HCT116 (cell line): ENCODE measurements around the gene NECAB2. TPM values are rescaled to one million over a fixed set of nuclear protein-coding genes. Genes with fewer than 3 reads are reported as not detected.

Experiments
- ATAC-seq: fragments of 200-7000 bp; cut with Tn5 transposase; 2 replicates; pipeline ENCODE4 v1.9.1; 2020; ENCODE audit warnings: mild to moderate bottlenecking, moderate library complexity
- BruUV-seq: library from RNA; stranded (reverse); fragments of 400-500 nt; replicated peaks from 2 replicates; lab custom pipeline; 2021; lab: Mats Ljungman, UMichigan
- CTCF ChIA-PET: fragments of 300-600 bp; sonication (Branson Sonifier 250); formaldehyde crosslinking; loops from one replicate; lab custom pipeline; 2021; ENCODE audit warnings: antibody characterized with exemption; lab: Charles Lee
- POLR2A ChIA-PET: fragments of 300-600, 350-600 bp; sonication (Branson Sonifier 250); formaldehyde crosslinking; loops from one replicate; lab custom pipeline; 2021; ENCODE audit warnings: antibody characterized with exemption; lab: Charles Lee
- RAD21 ChIA-PET, 2 experiments: fragments of 300-600 bp; sonication (Branson Sonifier 250); formaldehyde crosslinking; loops; one replicate each; lab custom pipeline; 2023; ENCODE audit warnings: low total read pairs in 2 of 2; ENCODE audit not compliant: uncharacterized antibody in 2 of 2, unreplicated experiment in 2 of 2, low non-redundant PET in 1 of 2; lab: Charles Lee
- DNase-seq: peaks from one replicate; pipeline ENCODE4 v3.0.0-alpha.2; 2010; ENCODE audit warnings: low read depth, low spot score
- H2AFZ ChIP-seq: fragments of 200-600 bp; shearing (Covaris generic), sonication (generic); 2 replicates; pipeline ENCODE4 v1.6.1; 2017; ENCODE audit warnings: low read depth, mixed run types, mixed read lengths, antibody characterized with exemption, low read length; ENCODE audit not compliant: poor library complexity, severe bottlenecking
- H3K27ac ChIP-seq: 2 replicates; pipeline ENCODE4 v1.5.1; 2012; ENCODE audit warnings: low read depth, low read length
- H3K27me3 ChIP-seq: fragments of 200-600 bp; sonication (generic); 2 replicates; pipeline ENCODE4 v1.6.1; 2016; ENCODE audit warnings: mixed run types, low read length, mixed read lengths; ENCODE audit not compliant: insufficient read depth
- H3K36me3 ChIP-seq, 2 experiments: fragments of 200-500 bp in 1 of 2; fragments of 200-600 bp in 1 of 2; sonication (Bioruptor generic) in 1 of 2; sonication (generic) in 1 of 2; 2 replicates each; pipeline versions ENCODE4 v1.5.1 to v1.6.1; 2014 to 2016; ENCODE audit warnings: low read length in 2 of 2, inconsistent platforms in 1 of 2, mixed read lengths in 1 of 2, mixed run types in 1 of 2; ENCODE audit not compliant: insufficient read depth in 2 of 2, control insufficient read depth in 1 of 2
- H3K4me1 ChIP-seq, 2 experiments: fragments of 200-600 bp in 1 of 2; sonication (generic) in 1 of 2; 2 replicates each; pipeline versions ENCODE4 v1.5.1 to v1.6.1; 2012 to 2017; ENCODE audit warnings: low read length in 2 of 2, inconsistent platforms in 1 of 2, mild to moderate bottlenecking in 1 of 2, mixed read lengths in 1 of 2, mixed run types in 1 of 2, moderate library complexity in 1 of 2; ENCODE audit not compliant: insufficient read depth in 2 of 2, control insufficient read depth in 1 of 2
- H3K4me2 ChIP-seq: fragments of 200-600 bp; sonication (generic); 2 replicates; pipeline ENCODE4 v1.6.1; 2017; ENCODE audit warnings: mixed run types, low read length, mixed read lengths
- H3K4me3 ChIP-seq, 2 experiments: fragments of 200-600 bp in 1 of 2; sonication (generic) in 1 of 2; replicated peaks in 1 of 2; 2 replicates each; pipeline ENCODE4 v1.5.1; 2011 to 2016; ENCODE audit warnings: low read length in 2 of 2, control low read depth in 1 of 2, low read depth in 1 of 2, mild to moderate bottlenecking in 1 of 2, mixed read lengths in 1 of 2, mixed run types in 1 of 2
- H3K79me2 ChIP-seq: fragments of 200-600 bp; sonication (generic); 2 replicates; pipeline ENCODE4 v1.6.1; 2017; ENCODE audit warnings: mild to moderate bottlenecking, mixed run types, low read length, moderate library complexity, mixed read lengths; ENCODE audit not compliant: insufficient read depth
- H3K9ac ChIP-seq: fragments of 200-600 bp; sonication (generic); 2 replicates; pipeline ENCODE4 v1.6.1; 2016; ENCODE audit warnings: low read length, mixed read lengths
- H3K9me2 ChIP-seq: fragments of 200-600 bp; sonication (generic), shearing (Covaris generic); 2 replicates; pipeline ENCODE4 v1.6.1; 2017; ENCODE audit warnings: mixed run types, mild to moderate bottlenecking, moderate library complexity; ENCODE audit not compliant: insufficient read depth
- H3K9me3 ChIP-seq, 2 experiments: fragments of 200-500 bp in 1 of 2; fragments of 200-600 bp in 1 of 2; sonication (Bioruptor generic) in 1 of 2; sonication (generic) in 1 of 2; 2 replicates each; pipeline ENCODE4 v1.6.1; 2014 to 2017; ENCODE audit warnings: low read length in 2 of 2, mixed read lengths in 2 of 2, inconsistent platforms in 1 of 2, low read depth in 1 of 2, mild to moderate bottlenecking in 1 of 2, mixed run types in 1 of 2, moderate library complexity in 1 of 2; ENCODE audit not compliant: control insufficient read depth in 1 of 2, insufficient read depth in 1 of 2
- H4K20me1 ChIP-seq: fragments of 200-600 bp; sonication (generic), shearing (Covaris generic); 2 replicates; pipeline ENCODE4 v1.6.1; 2017; ENCODE audit warnings: mixed run types, mild to moderate bottlenecking, moderate library complexity; ENCODE audit not compliant: insufficient read depth
- CBX3 ChIP-seq: IDR thresholded peaks from 2 replicates; pipeline ENCODE4 v1.6.1; 2012; ENCODE audit warnings: low read depth
- CEBPB ChIP-seq: IDR thresholded peaks from 2 replicates; pipeline ENCODE4 v1.6.1; 2012; ENCODE audit warnings: low read depth
- CTCF ChIP-seq, 3 experiments: fragments of 200-600 bp in 1 of 3; sonication (generic) in 1 of 3; IDR thresholded peaks in 2 of 3; conservative IDR thresholded peaks in 1 of 3; 2 replicates each; pipeline ENCODE4 v1.5.1; 2012 to 2017; ENCODE audit warnings: low read depth in 2 of 3, low read length in 2 of 3, antibody characterized with exemption in 1 of 3, borderline replicate concordance in 1 of 3, control low read depth in 1 of 3, mild to moderate bottlenecking in 1 of 3, mixed read lengths in 1 of 3, mixed run types in 1 of 3, moderate library complexity in 1 of 3; ENCODE audit not compliant: insufficient read depth in 1 of 3
- EGR1 ChIP-seq: IDR thresholded peaks from 2 replicates; pipeline ENCODE4 v1.6.1; 2012; ENCODE audit warnings: low read depth
- EZH2 ChIP-seq: fragments of 200-600 bp; sonication (generic); IDR thresholded peaks from 2 replicates; pipeline ENCODE4 v1.6.1; 2017; ENCODE audit warnings: antibody characterized with exemption, mixed run types
- EZH2phosphoT487 ChIP-seq: fragments of 200-600 bp; IDR thresholded peaks from 2 replicates; pipeline ENCODE4 v1.6.1; 2018; ENCODE audit warnings: antibody characterized with exemption, borderline replicate concordance
- POLR2A ChIP-seq: IDR thresholded peaks from 2 replicates; pipeline ENCODE4 v1.7.0; 2011; ENCODE audit warnings: borderline replicate concordance; ENCODE audit not compliant: insufficient read depth, insufficient read length; ENCODE audit errors: extremely low read depth
- POLR2AphosphoS5 ChIP-seq: IDR thresholded peaks from 2 replicates; pipeline ENCODE4 v1.6.1; 2011; ENCODE audit warnings: mild to moderate bottlenecking, low read depth, low read length, moderate library complexity
- RAD21 ChIP-seq: IDR thresholded peaks from 2 replicates; pipeline ENCODE4 v1.6.1; 2012; ENCODE audit warnings: low read depth, mild to moderate bottlenecking
- REST ChIP-seq: IDR thresholded peaks from 2 replicates; pipeline ENCODE4 v1.6.1; 2012; ENCODE audit warnings: low read depth
- ZBTB33 ChIP-seq: IDR thresholded peaks from 2 replicates; pipeline ENCODE4 v1.6.1; 2011; ENCODE audit warnings: mild to moderate bottlenecking, low read length, moderate library complexity; ENCODE audit not compliant: insufficient replicate concordance; ENCODE audit errors: extremely low read depth
- intact Hi-C: fragments of 100-400 bp; cut with micrococcal nuclease; formaldehyde crosslinking; loops from 2 replicates; pipeline ENCODE4 v1.10.0; 2022
- total RNA-seq: library from RNA; stranded (reverse); gene quantifications from one replicate; pipeline ENCODE4 v1.2.1, GENCODE V29; 2021; ENCODE audit not compliant: unreplicated experiment

The NECAB2 gene
- total RNA-seq, 1 experiment from 2014 or later = 0.61 TPM

GRCh38 chr16:84047626-84048025 lies 79.6 kb downstream of the NECAB2 start:
- Histone ChIP-seq H4K20me1 (no peaks in the 10 kb centered on the region), H3K9ac (no peak overlapping the region), H3K79me2 (no peaks in the 10 kb centered on the region), H3K27ac (no peak overlapping the region), H3K27me3 (no peaks in the 10 kb centered on the region), H2AFZ (no peak overlapping the region), H3K36me3 (no peaks in the 10 kb centered on the region), H3K4me1 (peaks cover 2 to 4% of the 10 kb centered on the region in 2 experiments; a peak in 1 of 4 replicates), H3K4me2 (no peak overlapping the region), H3K9me2 (no peaks in the 10 kb centered on the region), H3K4me3 (no peak overlapping the region), H3K9me3 (no peaks in the 10 kb centered on the region)
- ChIA-PET RAD21 (no interaction called here), CTCF (interaction anchor here (1.0 kb wide), 2 partner anchors 12 to 91 kb away, joined by 3 to 6 read pairs; no protein-coding TSS in a partner anchor), POLR2A (no interaction called here)
- intact Hi-C loops = loop anchor here (1.0 kb wide), 1 partner anchor 79 kb away; the partner anchor contains the start of gene NECAB2
- BruUV-seq = no TSS peak
- DNase-seq (no peak), ATAC-seq (no peak)
- TF ChIP-seq ZBTB33 (no peak), CEBPB (no peak), CBX3 (no peak), EZH2phosphoT487 (no peak), CTCF (IDR thresholded peaks at IDR 0.05 in 2 of 3, conservative IDR thresholded peaks at IDR 0.05 in 1 of 3; ENCODE audit: borderline replicate concordance in 1 of 3, insufficient read depth in 1 of 3, low read depth in 2 of 3, low read length in 2 of 3) (no peak), RAD21 (no peak), POLR2A (no peak), EZH2 (no peak), REST (no peak), EGR1 (no peak), POLR2AphosphoS5 (no peak)
